HL-60/S4 treated with phorbol 12-myristate 13-acetate at 8.2 ng/mL for 4 days and 3 days (cell line): Measurements from ENCODE around the gene BTNL8.

ENCODE experiments used
- in situ Hi-C: fragments of 300-500 bp; cut with MboI; formaldehyde crosslinking; loops from 2 replicates; pipeline ENCODE4 v1.15.0; 2022; ENCODE audit warnings: low sequenced_read_pairs

BTNL8 gene

DNA sequence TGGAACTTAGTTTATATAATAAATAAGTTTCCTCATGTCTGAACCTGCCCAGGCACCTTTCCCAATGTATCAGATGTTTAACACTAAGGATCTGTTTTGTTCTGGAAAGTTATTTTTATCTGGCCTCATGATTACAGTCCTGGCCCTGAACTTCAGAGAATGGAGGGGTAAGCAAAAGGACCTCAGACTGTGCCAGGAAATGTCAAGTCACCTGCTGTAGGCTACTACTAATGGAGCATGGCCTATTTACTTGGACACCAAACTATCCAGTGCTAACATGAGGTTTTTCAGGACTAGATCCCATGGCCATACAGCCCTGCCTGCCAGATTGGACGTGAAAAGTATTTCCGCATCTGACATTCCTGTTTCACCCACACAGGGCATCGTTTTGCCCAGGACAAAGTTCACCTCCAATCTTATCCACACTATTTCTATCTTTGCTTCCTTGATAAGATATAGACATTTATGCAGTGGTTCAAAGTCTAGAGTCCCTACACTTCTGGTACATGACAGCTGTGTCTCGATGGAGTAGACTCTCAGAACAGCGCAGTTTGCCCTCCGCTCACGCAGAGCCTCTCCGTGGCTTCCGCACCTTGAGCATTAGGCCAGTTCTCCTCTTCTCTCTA is at the start of gene BTNL8:
Gene BTNL8, plus strand, starts transcription at position 539 of the 626 bp plus-strand sequence. CDS start 152 bp downstream, outside the sequence.
- in situ Hi-C loops: no loop called here

DNA sequence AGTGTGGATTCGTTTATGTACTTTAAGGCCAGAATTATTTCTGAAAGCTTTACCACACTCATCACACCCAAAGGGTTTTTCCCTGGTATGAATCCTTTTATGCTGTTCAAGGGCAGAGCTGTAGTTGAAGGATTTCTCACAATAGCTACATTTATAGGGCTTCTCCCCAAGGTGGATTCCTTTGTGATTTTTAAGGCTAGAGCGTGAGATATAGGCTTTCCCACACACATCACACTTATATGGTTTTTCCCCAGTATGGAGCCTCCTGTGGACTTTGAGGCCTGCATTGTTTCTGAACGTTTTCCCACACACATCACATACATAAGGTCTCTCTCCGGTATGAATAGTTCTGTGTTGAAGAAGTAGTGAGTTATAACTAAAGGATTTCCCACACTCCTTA is 49.1 kb upstream of the BTNL8 start:
- in situ Hi-C loops: no loop called here

GRCh38 chr5:180850434-180851078 is 48.4 kb upstream of the BTNL8 start:
- in situ Hi-C loops: no loop called here

DNA sequence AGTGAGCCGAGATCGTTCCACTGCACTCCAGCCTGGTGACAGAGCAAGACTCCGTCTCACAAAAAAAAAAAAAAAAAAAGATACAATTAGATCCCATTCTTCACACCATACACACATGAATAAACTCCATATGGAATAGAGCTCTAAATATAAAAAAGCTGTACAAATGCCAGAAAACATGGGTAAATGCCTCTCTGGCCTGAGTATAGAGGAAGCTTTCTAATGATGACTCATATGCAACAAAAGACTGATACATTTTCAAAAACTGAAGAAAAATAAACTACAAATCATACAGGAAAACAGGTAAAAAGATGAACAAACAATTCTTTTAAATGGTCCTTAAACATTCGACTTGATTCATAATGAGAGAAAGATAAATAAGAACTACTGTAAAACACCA is 46.5 kb upstream of the BTNL8 start:
- in situ Hi-C loops: no loop called here

GRCh38 chr5:180853121-180853847 is 45.7 kb upstream of the BTNL8 start:
- in situ Hi-C loops: no loop called here

DNA sequence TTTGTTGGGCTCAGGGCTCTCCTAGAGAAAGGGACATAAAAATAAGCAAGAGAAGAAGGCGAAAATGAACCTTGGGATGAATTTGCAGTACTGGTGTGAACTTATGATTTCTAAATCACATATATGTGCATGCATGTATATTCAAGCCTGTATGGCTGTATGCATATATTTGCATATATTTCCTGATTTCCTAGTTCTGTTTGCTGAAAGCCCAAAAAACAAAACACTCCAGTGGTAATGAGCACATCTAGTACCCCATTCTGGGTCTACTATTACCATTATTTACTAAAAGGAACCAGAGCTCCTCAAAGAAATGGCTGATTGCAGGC is 45.1 kb upstream of the BTNL8 start:
- in situ Hi-C loops: no loop called here

DNA sequence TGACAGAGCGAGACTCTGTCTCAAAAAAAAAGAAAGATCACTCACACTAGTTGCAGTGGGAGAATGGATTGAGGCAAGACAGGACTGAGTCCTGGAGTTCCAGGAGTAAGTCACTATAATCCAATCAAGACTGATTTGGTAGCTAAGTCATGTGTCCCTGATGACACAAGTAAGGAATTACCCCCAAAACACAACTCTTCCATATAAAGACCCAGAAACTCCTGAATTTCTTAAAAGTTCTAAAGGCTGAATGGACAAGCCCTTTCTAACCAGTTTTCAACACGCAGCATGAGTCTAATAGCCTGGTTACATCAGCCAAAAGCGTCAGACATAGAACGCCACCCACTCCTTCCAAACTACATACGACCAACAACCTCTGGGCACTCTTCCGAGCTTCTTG is 40.4 kb upstream of the BTNL8 start:
- in situ Hi-C loops: no loop called here

- in situ Hi-C loops: loop anchor here (5.0 to 10.0 kb wide), 2 partner anchors 58 to 294 kb away; partner anchors contain the start of gene MGAT1
Measured at GRCh38 chr5:180860273-180860886, 38.6 kb upstream of the BTNL8 start.

DNA sequence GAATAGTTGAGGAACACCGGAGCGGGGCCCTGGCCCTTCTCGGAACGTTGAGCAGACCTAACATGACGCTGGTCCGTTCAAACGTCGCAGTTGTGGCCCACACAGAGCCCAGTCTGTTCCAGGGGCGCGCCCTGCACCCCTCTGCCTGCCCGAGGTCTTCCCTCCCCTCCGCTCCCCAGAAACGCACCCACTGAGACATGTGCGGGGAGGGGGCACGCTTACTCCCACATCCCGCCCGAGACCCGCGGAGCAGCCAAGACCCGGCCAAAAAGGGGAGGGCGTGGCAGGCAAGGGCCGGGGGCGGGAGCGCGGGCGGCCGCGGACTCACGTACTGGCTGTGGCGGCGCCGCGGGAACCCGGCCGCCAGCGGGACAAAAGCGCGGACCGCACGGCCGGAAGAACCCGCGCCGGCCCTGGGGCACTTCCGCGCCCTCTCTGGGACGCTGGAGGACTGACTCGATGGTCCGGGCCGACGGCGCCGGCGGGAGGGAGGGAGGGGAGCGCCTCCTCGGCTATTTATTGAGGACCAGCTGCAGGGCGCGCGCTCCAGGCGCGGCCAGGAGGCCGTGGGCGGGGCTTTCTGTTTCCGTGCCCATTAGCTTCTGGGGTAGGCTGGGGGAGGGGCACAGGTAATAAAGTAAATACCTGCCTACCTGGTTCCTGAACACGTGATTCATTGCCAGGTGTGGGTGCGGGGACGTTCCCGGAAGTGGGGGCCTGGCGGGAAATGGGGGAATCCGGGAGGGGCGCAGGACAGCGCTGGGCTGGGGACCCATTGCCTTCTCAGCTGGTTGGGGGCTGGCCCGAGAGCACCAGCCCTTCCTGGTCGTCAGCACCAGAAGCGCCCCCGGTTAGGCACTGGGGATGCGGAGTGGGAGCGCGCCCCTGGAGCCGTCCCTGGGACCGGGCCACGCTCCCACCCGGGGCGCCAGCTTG is 37.8 kb upstream of the BTNL8 start, which contains the start of gene ZFP62:
Gene ZFP62, minus strand, starts transcription at position 390 of the 936 bp plus-strand sequence. Its CDS starts 57 bp downstream, at position 333.
- in situ Hi-C loops: loop anchor here (5.0 to 10.0 kb wide), 2 partner anchors 59 to 294 kb away; partner anchors contain the start of gene MGAT1

DNA sequence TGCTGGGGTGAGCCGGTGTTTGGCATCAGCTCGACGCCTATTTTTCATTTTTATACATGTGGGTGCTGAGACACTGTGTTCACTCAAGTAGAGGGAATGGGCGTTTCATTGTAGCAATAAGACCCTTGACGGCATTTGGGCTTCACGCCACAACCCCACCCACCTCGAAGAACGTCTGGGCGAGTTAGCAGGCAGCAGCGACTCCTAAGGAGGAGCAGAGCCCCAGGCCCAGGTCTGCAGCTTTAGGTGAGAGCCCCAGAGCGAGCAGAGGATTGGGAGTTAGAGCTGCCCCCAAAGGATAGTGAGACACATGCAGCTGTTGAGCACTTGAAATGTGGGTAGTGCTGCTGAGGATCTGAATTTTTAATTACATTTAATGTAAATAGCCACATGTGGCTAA is 36.3 kb upstream of the BTNL8 start:
- in situ Hi-C loops: loop anchor here (5.0 to 10.0 kb wide), 2 partner anchors 60 to 292 kb away; partner anchors contain the start of gene MGAT1

DNA sequence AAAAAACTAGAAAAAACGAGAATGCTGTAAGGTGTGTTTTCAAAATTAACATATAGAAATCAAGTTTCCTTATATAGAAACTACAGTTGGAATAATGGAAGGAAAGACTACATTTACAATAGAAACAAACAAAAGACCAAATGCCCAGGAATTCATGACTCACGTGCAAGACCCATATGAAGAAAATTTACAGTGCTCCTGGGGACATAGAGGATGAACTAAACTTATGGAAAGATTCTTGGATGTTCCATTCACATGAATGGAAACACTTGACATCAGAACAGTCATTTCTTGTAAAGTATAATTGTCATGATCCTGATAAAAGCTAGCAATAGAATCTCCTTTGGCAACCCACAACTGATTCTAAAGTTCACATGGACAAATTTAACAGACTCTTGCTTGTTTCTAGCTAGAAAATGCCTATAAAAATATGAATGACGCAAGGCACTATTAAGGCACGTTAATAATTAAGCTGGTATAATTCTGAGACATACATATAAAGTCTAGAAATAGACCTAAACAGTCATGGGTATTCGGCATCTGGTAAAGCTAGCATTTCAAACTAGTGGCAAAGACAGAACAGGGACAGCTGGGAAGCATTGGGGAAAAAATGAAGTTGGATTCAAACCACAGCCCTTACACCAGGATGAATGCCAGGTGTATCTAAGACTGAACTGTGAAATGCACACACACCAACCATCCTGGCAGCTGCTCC is 32.8 kb upstream of the BTNL8 start:
- in situ Hi-C loops: loop anchor here (10.0 kb wide), 1 partner anchor 289 kb away; no protein-coding TSS in a partner anchor

DNA sequence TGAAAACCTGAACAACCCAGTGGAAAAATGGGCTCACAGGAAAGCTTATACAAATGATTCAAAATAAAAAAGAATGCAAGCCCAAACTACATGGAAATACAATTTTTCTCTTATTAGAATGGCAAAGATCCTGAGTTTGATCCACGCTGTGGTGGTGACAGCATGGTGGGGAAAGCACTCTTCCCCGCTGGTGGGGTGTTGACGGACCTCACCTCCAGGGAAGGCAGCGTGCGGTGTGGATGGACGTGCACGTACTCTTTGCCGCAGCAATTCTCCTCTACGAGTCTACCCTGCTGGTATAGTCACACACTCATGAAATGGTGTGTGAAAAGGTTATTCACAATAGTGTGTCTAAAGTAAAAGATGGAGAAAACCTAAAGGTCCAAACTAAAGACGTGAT is 32.0 kb upstream of the BTNL8 start:
- in situ Hi-C loops: loop anchor here (10.0 kb wide), 1 partner anchor 288 kb away; no protein-coding TSS in a partner anchor

GRCh38 chr5:180868960-180869359 is 30.0 kb upstream of the BTNL8 start:
- in situ Hi-C loops: loop anchor here (10.0 kb wide), 1 partner anchor 286 kb away; no protein-coding TSS in a partner anchor

DNA sequence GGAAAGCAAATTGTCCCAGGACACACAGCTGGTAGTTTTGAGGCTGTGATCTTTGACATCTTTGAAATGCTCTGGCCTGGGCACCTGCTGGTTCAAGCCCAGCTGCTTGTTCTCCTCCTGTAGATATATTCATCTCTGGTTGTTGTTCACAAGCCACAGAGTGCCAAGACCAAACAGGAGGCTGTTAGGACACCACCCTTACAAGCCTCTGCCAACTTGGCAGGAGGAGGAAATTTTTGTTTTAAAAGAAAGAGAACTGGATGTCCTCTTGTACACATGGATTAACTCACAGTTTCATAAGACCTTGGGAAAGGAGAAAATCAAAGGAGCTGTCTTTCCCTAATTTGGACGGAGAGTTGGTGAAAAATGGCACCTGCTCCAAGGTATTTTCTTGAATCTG is 29.4 kb upstream of the BTNL8 start:
- in situ Hi-C loops: loop anchor here (10.0 kb wide), 1 partner anchor 285 kb away; no protein-coding TSS in a partner anchor

DNA sequence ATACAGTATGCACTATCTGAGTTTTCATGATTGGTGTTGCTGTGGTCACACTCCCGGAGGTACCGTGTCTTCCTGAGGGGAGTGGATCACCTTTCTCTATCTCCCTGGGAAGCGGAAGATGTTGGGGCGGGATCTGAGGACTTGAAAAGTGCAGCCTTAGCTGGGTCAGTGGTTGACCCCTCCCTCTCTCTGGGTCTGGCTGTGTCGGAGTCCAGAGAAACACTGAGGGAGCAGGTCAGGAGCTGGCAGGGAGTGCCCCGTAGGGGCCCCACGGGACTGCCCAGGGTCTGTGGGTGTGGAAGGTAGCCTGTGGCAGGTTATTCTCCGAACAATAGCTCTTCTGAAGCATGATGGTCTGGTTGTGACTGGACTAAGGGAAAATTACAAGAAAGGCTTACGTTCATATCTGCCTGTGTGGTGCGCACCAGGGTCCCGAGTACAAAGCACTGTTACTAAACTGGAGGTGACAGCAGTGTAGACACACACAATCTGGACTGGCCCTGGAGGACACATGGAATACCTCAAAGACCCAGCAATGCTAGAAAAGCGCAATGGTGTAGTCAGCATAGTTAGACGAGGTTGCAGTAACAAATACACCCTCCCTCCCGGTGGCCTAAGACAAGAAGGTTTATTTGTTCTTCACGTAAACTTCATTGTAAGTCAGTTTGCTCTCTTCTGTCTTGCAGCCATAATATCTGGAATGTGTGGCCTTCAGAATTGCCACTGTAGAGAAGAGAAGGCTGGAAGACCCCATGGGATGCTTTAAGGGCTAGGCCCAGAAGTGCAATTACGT is 28.5 kb upstream of the BTNL8 start:
- in situ Hi-C loops: no loop called here

GRCh38 chr5:180872419-180872818 is 26.5 kb upstream of the BTNL8 start:
- in situ Hi-C loops: no loop called here

DNA sequence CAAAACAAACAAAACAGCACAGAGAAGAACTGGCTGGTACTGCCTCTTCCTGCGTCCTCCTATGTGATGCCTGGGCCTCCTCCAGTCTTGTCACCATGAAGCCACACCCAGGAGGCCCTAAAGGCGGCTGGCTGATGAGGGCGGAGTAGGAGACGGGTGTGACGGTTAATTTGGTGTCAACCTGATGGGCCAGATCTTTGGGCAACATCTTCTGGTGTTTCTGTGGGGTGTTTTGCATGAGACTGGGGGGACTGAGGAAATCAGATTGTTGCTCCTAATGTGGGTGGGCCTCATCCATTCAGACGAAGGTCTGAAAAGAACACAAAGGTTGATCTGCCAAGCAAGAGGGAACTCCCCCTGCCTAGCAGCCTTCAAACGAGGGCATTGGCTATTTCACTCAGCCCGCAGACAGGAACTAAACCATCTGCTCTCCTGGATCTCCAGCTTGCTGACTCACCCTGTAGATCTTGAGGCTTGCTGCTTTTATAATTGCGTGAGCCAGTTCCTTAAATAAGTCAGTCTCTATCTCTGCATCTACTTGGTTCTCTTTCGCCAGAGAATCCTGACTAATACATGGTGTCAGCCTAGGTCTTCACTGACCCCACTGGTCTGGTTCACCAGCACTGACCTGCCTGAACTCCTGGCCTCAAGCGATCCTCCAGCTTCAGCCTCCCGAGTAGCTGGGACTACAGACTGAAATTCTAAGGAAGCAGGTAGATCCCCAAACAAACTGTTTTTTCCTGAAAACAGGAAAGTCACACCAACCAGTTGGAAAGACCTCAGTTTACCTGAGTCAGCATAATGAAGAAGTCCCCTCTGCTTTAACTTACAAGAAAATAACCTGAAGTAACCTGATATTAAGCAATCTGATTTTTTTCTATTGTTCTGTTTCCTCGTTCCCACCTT is 25.1 kb upstream of the BTNL8 start:
- in situ Hi-C loops: no loop called here
